DMS153 treated with DMSO at 0.1 percent for 48 hours (cell line): ENCODE measurements around the gene REPIN1.

Experiments used
- DNase-seq: peaks from one replicate; lab custom pipeline; 2025; ENCODE audit not compliant: unreplicated experiment; lab: John Stamatoyannopoulos, UW

Gene REPIN1

GRCh38 chr7:150359622-150360362, 8.8 kb upstream of the REPIN1 start:
- no peak for DNase-seq

- no peak for DNase-seq
Measured at GRCh38 chr7:150360363-150361058, 8.1 kb upstream of the REPIN1 start.

GRCh38 chr7:150361402-150361801, 7.2 kb upstream of the REPIN1 start:
- DNase-seq: no peak

GRCh38 chr7:150361807-150362621, 6.6 kb upstream of the REPIN1 start:
- DNase-seq: no peak

GRCh38 chr7:150363370-150363769, 5.3 kb upstream of the REPIN1 start:
- no peak for DNase-seq

GRCh38 chr7:150363872-150364271, 4.8 kb upstream of the REPIN1 start:
- DNase-seq: no peak

GRCh38 chr7:150365194-150365593, 3.4 kb upstream of the REPIN1 start:
- no peak for DNase-seq

GRCh38 chr7:150365673-150366398, 2.8 kb upstream of the REPIN1 start:
- no peak for DNase-seq

- peak; percentile 83 for DNase-seq
Measured at GRCh38 chr7:150367677-150368095, 936 bp upstream of the REPIN1 start.

GRCh38 chr7:150368884-150369747, 494 bp downstream of the REPIN1 start:
- DNase-seq: no peak

GRCh38 chr7:150369748-150370501, 1.3 kb downstream of the REPIN1 start:
- DNase-seq: no peak

GRCh38 chr7:150370612-150371071, 2.0 kb downstream of the REPIN1 start:
- DNase-seq: no peak

GRCh38 chr7:150371131-150371995, 2.7 kb downstream of the REPIN1 start:
- DNase-seq: no peak

GRCh38 chr7:150371996-150372270, 3.3 kb downstream of the REPIN1 start:
- no peak for DNase-seq

GRCh38 chr7:150372271-150373048, 3.8 kb downstream of the REPIN1 start:
- no peak for DNase-seq

- no peak for DNase-seq
Measured at GRCh38 chr7:150373049-150373801, 4.6 kb downstream of the REPIN1 start.

- no peak for DNase-seq
Measured at GRCh38 chr7:150374026-150374425, 5.4 kb downstream of the REPIN1 start.
